H9 (cell line): ENCODE results near the gene GRIA1. TPM values are rescaled to one million over a fixed set of nuclear protein-coding genes. Genes with fewer than 3 reads are reported as not detected.

ENCODE experiments used
- DNase-seq: peaks from one replicate; pipeline ENCODE4 v3.0.0-alpha.2; 2017
- H2AFZ ChIP-seq: one replicate; pipeline ENCODE4 v1.6.1; 2013; ENCODE audit warnings: mild to moderate bottlenecking, low read length, control low read depth, moderate library complexity
- H2AK5ac ChIP-seq: 2 replicates; pipeline ENCODE4 v1.6.1; 2013; ENCODE audit warnings: low read length, control low read depth, mixed read lengths; ENCODE audit not compliant: insufficient read length
- H2BK120ac ChIP-seq: one replicate; pipeline ENCODE4 v1.6.1; 2013; ENCODE audit warnings: low read depth, mild to moderate bottlenecking, low read length, control low read depth, inconsistent platforms; ENCODE audit not compliant: poor library complexity, severe bottlenecking
- H2BK12ac ChIP-seq: 2 replicates; pipeline ENCODE4 v1.6.1; 2013; ENCODE audit warnings: low read length, control low read depth, mixed read lengths, low read depth; ENCODE audit not compliant: insufficient read length
- H2BK15ac ChIP-seq: 2 replicates; pipeline ENCODE4 v1.6.1; 2013; ENCODE audit warnings: low read depth, low read length, control low read depth
- H2BK20ac ChIP-seq: one replicate; pipeline ENCODE4 v1.6.1; 2013; ENCODE audit warnings: low read depth, mild to moderate bottlenecking, low read length, control low read depth, inconsistent platforms; ENCODE audit not compliant: poor library complexity, severe bottlenecking
- H2BK5ac ChIP-seq: 2 replicates; pipeline ENCODE4 v1.6.1; 2013; ENCODE audit warnings: low read length, control low read depth, mixed read lengths; ENCODE audit not compliant: insufficient read length
- H3K14ac ChIP-seq: 2 replicates; pipeline ENCODE4 v1.6.1; 2013; ENCODE audit warnings: low read length, control low read depth; ENCODE audit not compliant: insufficient read depth
- H3K18ac ChIP-seq: 2 replicates; pipeline ENCODE4 v1.6.1; 2013; ENCODE audit warnings: low read depth, mild to moderate bottlenecking, mixed read lengths, low read length, control low read depth; ENCODE audit not compliant: insufficient read length
- H3K23ac ChIP-seq: 2 replicates; pipeline ENCODE4 v1.6.1; 2013; ENCODE audit warnings: low read length, control low read depth, mixed read lengths, low read depth; ENCODE audit not compliant: insufficient read length
- H3K23me2 ChIP-seq: 2 replicates; pipeline ENCODE4 v1.6.1; 2013; ENCODE audit warnings: low read depth, mild to moderate bottlenecking, mixed read lengths, low read length, control low read depth; ENCODE audit not compliant: insufficient read length, poor library complexity, severe bottlenecking
- H3K27ac ChIP-seq: 2 replicates; pipeline ENCODE4 v1.5.1; 2013; ENCODE audit warnings: low read length, control low read depth, mixed read lengths, low read depth; ENCODE audit not compliant: insufficient read length
- H3K27me3 ChIP-seq: 2 replicates; pipeline ENCODE4 v1.6.1; 2013; ENCODE audit warnings: low read length, control low read depth, inconsistent platforms; ENCODE audit not compliant: insufficient read depth
- H3K4ac ChIP-seq: 2 replicates; pipeline ENCODE4 v1.6.1; 2013; ENCODE audit warnings: low read depth, mild to moderate bottlenecking, control low read depth, inconsistent platforms, low read length, moderate library complexity
- H3K4me1 ChIP-seq: 2 replicates; pipeline ENCODE4 v1.6.1; 2013; ENCODE audit warnings: low read length, control low read depth, inconsistent platforms; ENCODE audit not compliant: insufficient read depth
- H3K4me2 ChIP-seq: 2 replicates; pipeline ENCODE4 v1.6.1; 2013; ENCODE audit warnings: low read length, control low read depth, mixed read lengths; ENCODE audit not compliant: insufficient read length, insufficient read depth
- H3K56ac ChIP-seq: 2 replicates; pipeline ENCODE4 v1.6.1; 2013; ENCODE audit warnings: low read depth, mild to moderate bottlenecking, mixed read lengths, low read length, control low read depth; ENCODE audit not compliant: insufficient read length
- H3K79me1 ChIP-seq: 2 replicates; pipeline ENCODE4 v1.6.1; 2013; ENCODE audit warnings: low read depth, mild to moderate bottlenecking, moderate library complexity, low read length, control low read depth, inconsistent platforms; ENCODE audit not compliant: insufficient read depth, poor library complexity, severe bottlenecking
- H3K79me2 ChIP-seq: 2 replicates; pipeline ENCODE4 v1.6.1; 2013; ENCODE audit warnings: low read length, control low read depth, inconsistent platforms; ENCODE audit not compliant: insufficient read depth
- H3K9ac ChIP-seq: 2 replicates; pipeline ENCODE4 v1.6.1; 2013; ENCODE audit warnings: low read length, control low read depth, mixed read lengths; ENCODE audit not compliant: insufficient read length; ENCODE audit errors: extremely low read depth
- H3K9me3 ChIP-seq: one replicate; pipeline ENCODE4 v1.6.1; 2013; ENCODE audit warnings: low read depth, low read length, inconsistent platforms; ENCODE audit not compliant: control insufficient read depth
- H3T11ph ChIP-seq: one replicate; pipeline ENCODE4 v1.6.1; 2013; ENCODE audit warnings: mild to moderate bottlenecking, low read length, control low read depth, inconsistent platforms
- H4K20me1 ChIP-seq: one replicate; pipeline ENCODE4 v1.6.1; 2013; ENCODE audit not compliant: control insufficient read depth, insufficient read length, insufficient read depth
- H4K5ac ChIP-seq: 2 replicates; pipeline ENCODE4 v1.6.1; 2013; ENCODE audit warnings: low read depth, mild to moderate bottlenecking, mixed read lengths, low read length, control low read depth; ENCODE audit not compliant: insufficient read length
- H4K8ac ChIP-seq: replicated peaks from 2 replicates; pipeline ENCODE4 v1.6.1; 2013; ENCODE audit warnings: low read length, control low read depth, mixed read lengths, low read depth; ENCODE audit not compliant: insufficient read length
- H4K91ac ChIP-seq: 2 replicates; pipeline ENCODE4 v1.6.1; 2013; ENCODE audit warnings: low read depth, mild to moderate bottlenecking, moderate library complexity, mixed read lengths, low read length, control low read depth; ENCODE audit not compliant: insufficient read length
- H3K27ac Mint-ChIP-seq, 3 experiments: 2 replicates in 2 of 3; 3 replicates in 1 of 3; pipeline ENCODE4 v1.8.0; 2020 to 2021; ENCODE audit warnings: mixed read lengths in 3 of 3, mild to moderate bottlenecking in 1 of 3, moderate library complexity in 1 of 3
- H3K27me3 Mint-ChIP-seq: 2 replicates; pipeline ENCODE4 v1.8.0; 2021; ENCODE audit warnings: low read depth, mild to moderate bottlenecking, moderate library complexity, mixed read lengths
- H3K36me3 Mint-ChIP-seq, 3 experiments: 2 replicates in 2 of 3; 3 replicates in 1 of 3; pipeline ENCODE4 v1.8.0; 2020 to 2021; ENCODE audit warnings: low read depth in 3 of 3, mixed read lengths in 3 of 3; ENCODE audit not compliant: insufficient read depth in 1 of 3
- H3K4me1 Mint-ChIP-seq, 2 experiments: 2 replicates each; pipeline ENCODE4 v1.8.0; 2020; ENCODE audit warnings: mixed read lengths in 2 of 2
- H3K4me3 Mint-ChIP-seq, 2 experiments: 2 replicates in 1 of 2; 3 replicates in 1 of 2; pipeline ENCODE4 v1.8.0; 2020 to 2021; ENCODE audit warnings: mild to moderate bottlenecking in 2 of 2, mixed read lengths in 2 of 2, moderate library complexity in 1 of 2
- H3K9me3 Mint-ChIP-seq, 2 experiments: 2 replicates in 1 of 2; 3 replicates in 1 of 2; pipeline ENCODE4 v1.8.0; 2020; ENCODE audit warnings: mild to moderate bottlenecking in 2 of 2, mixed read lengths in 2 of 2, moderate library complexity in 1 of 2
- CTCF ChIP-seq: fragments of 200-600 bp; sonication (generic); conservative IDR thresholded peaks from 3 replicates; pipeline ENCODE4 v1.8.0; 2021; ENCODE audit warnings: antibody characterized with exemption, mild to moderate bottlenecking
- WGBS: extraction: QIAGEN DNeasy Blood & Tissue Kit; methylation state at CpG from one replicate; pipeline ENCODE4 v1.1.7; 2013; ENCODE audit warnings: missing lambda C conversion rate, low lambda C conversion rate, mixed read lengths; ENCODE audit not compliant: insufficient read length; ENCODE audit errors: extremely low coverage; 5-methylcytosine and 5-hydroxymethylcytosine counted together
- total RNA-seq: library from RNA; stranded (reverse); gene quantifications from 2 replicates; pipeline ENCODE4 v1.2.1, GENCODE V29; 2021

GRIA1 gene
- total RNA-seq, 1 experiment from 2014 or later, result 0.52 TPM

DNA sequence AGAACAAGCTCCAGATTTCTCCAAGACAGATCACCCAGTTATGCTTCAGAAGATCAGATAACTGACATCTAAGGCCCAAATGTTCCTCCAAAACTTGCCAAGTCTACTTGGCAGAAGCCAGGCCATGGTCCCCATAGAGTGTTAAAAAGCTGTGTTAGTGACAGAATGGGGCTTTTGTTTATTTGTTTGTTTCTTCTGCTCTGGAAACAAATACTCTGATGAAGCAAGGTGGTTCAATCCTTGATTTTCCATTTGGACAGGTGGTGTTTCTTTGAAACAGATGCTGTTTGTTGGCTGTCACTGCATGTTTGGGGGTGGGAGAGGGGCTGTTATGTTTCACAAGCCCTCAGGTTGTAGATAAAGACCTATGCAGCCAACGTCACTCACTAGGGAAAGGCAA, 284.2 kb downstream of the GRIA1 start:
- WGBS, result no CpG with 5 or more reads among the region's 1 CpG
- H3K79me1 ChIP-seq, result no peaks in the 10 kb centered on the region
- H3K27ac ChIP-seq, result no peak overlapping the region
- no peaks in the 10 kb centered on the region for H3K27me3 ChIP-seq
- no peak overlapping the region for H2AK5ac ChIP-seq
- H4K20me1 ChIP-seq, result no peaks in the 10 kb centered on the region
- no peak for TF ChIP-seq CTCF
- H3K18ac ChIP-seq, result no peak overlapping the region
- H3K79me2 ChIP-seq, result no peaks in the 10 kb centered on the region
- Mint-ChIP-seq H3K4me1 (peaks cover 0 to 6% of the 10 kb centered on the region in 2 experiments; a peak in 1 of 4 replicates), H3K27ac (no peak overlapping the region; a peak in 1 of 7 replicates), H3K27me3 (no peaks in the 10 kb centered on the region; the same call in 1 of the 2 replicates), H3K4me3 (no peak overlapping the region), H3K36me3 (no peaks in the 10 kb centered on the region), H3K9me3 (no peaks in the 10 kb centered on the region)
- no peak overlapping the region for H2BK12ac ChIP-seq
- no peak overlapping the region for H3K14ac ChIP-seq
- H3T11ph ChIP-seq, result no peak overlapping the region
- no peaks in the 10 kb centered on the region for H3K9me3 ChIP-seq
- no peak overlapping the region for H3K4ac ChIP-seq
- no peak overlapping the region for H3K4me2 ChIP-seq
- no peak overlapping the region for H4K8ac ChIP-seq
- no peak overlapping the region for H4K91ac ChIP-seq
- H4K5ac ChIP-seq, result no peak overlapping the region
- H3K4me1 ChIP-seq, result no peaks in the 10 kb centered on the region
- H2AFZ ChIP-seq, result no peak overlapping the region
- DNase-seq, result no peak
- H3K56ac ChIP-seq, result no peak overlapping the region
- no peak overlapping the region for H3K9ac ChIP-seq
- no peak overlapping the region for H2BK15ac ChIP-seq
- H2BK5ac ChIP-seq, result no peak overlapping the region
- H2BK20ac ChIP-seq, result no peak overlapping the region
- H3K23me2 ChIP-seq, result no peaks in the 10 kb centered on the region
- no peak overlapping the region for H3K23ac ChIP-seq
- no peak overlapping the region for H2BK120ac ChIP-seq
